Measurements from ENCODE around the gene XRN1.
"Not testable (repeated sequence)": the region's sequence is repeated elsewhere in the genome, so short reads cannot be mapped to it uniquely, and the experiment has no call there.

XRN1 gene

GRCh38 chr3:142436951-142437585 is 10.8 kb downstream of the XRN1 start:
- DNase-seq: no peak

GRCh38 chr3:142434503-142434902 is 13.3 kb downstream of the XRN1 start:
- DNase-seq: no peak

GRCh38 chr3:142433110-142433509 is 14.7 kb downstream of the XRN1 start:
- DNase-seq: no peak

GRCh38 chr3:142429582-142429981 is 18.3 kb downstream of the XRN1 start:
- DNase-seq: no peak

GRCh38 chr3:142424754-142425153 is 23.1 kb downstream of the XRN1 start:
- DNase-seq: no peak

GRCh38 chr3:142418926-142419592 is 28.8 kb downstream of the XRN1 start:
- no peak for DNase-seq

- DNase-seq: no peak
Measured at GRCh38 chr3:142417302-142417701, 30.5 kb downstream of the XRN1 start.

GRCh38 chr3:142400537-142400936 is 47.3 kb downstream of the XRN1 start:
- DNase-seq: not testable (repeated sequence)

- DNase-seq: no peak
Measured at GRCh38 chr3:142394921-142395622, 52.8 kb downstream of the XRN1 start.

- no peak for DNase-seq
Measured at GRCh38 chr3:142385078-142385477, 62.8 kb downstream of the XRN1 start.

- DNase-seq: no peak
Measured at GRCh38 chr3:142374687-142375086, 73.2 kb downstream of the XRN1 start.

- DNase-seq: not testable (repeated sequence)
Measured at GRCh38 chr3:142369576-142369975, 78.3 kb downstream of the XRN1 start.

- no peak for DNase-seq
Measured at GRCh38 chr3:142366434-142366833, 81.4 kb downstream of the XRN1 start.

GRCh38 chr3:142363936-142364467 is 83.8 kb downstream of the XRN1 start:
- DNase-seq: no peak

- DNase-seq: not testable (repeated sequence)
Measured at GRCh38 chr3:142363433-142363832, 84.4 kb downstream of the XRN1 start.

- no peak for DNase-seq
Measured at GRCh38 chr3:142359367-142359766, 88.5 kb downstream of the XRN1 start.

- no peak for DNase-seq
Measured at GRCh38 chr3:142356818-142357217, 91.0 kb downstream of the XRN1 start.

- no peak for DNase-seq
Measured at GRCh38 chr3:142355692-142356091, 92.1 kb downstream of the XRN1 start.

GRCh38 chr3:142354076-142354475 is 93.8 kb downstream of the XRN1 start:
- no peak for DNase-seq

- no peak for DNase-seq
Measured at GRCh38 chr3:142353571-142353970, 94.3 kb downstream of the XRN1 start.

- not testable (repeated sequence) for DNase-seq
Measured at GRCh38 chr3:142352698-142353097, 95.1 kb downstream of the XRN1 start.

GRCh38 chr3:142348460-142348859 is 99.4 kb downstream of the XRN1 start:
- DNase-seq: no peak

- DNase-seq: no peak
Measured at GRCh38 chr3:142337994-142338393, 109.8 kb downstream of the XRN1 start.

GRCh38 chr3:142332390-142332789 is 115.4 kb downstream of the XRN1 start:
- DNase-seq: no peak
